ENCODE measurements around the gene OCIAD2.

- TF ChIP-seq CTCF (conservative IDR thresholded peaks at IDR 0.05 in 1 of 2, IDR thresholded peaks at IDR 0.05 in 1 of 2; ENCODE audit: low read depth in 1 of 2, low read length in 2 of 2) (no peak), EZH2 (IDR thresholded peaks at IDR 0.05; ENCODE audit: low read length, missing control alignments) (no peak)
Observed at GRCh38 chr4:48841045-48841827, 65.3 kb downstream of the OCIAD2 start.

Measured in fibroblast of lung (primary cell).